Duodenal mucosa (tissue), 2 donors: Measurements from ENCODE around the gene TBC1D14.

Source experiments
- H3K27ac ChIP-seq: one replicate; pipeline ENCODE4 v1.7.0; 2013; ENCODE audit warnings: low read depth, low read length
- H3K27me3 ChIP-seq, 2 donors: one replicate each; pipeline ENCODE4 v1.7.0; 2013; ENCODE audit warnings: low read length in 2 of 2, control low read depth in 1 of 2; ENCODE audit not compliant: insufficient read depth in 2 of 2, control insufficient read depth in 1 of 2
- H3K36me3 ChIP-seq, 2 donors: one replicate each; pipeline ENCODE4 v1.7.0; 2013; ENCODE audit warnings: low read length in 2 of 2, control low read depth in 1 of 2; ENCODE audit not compliant: insufficient read depth in 2 of 2, control insufficient read depth in 1 of 2
- H3K4me1 ChIP-seq, 2 donors: one replicate each; pipeline ENCODE4 v1.7.0; 2013; ENCODE audit warnings: low read length in 2 of 2, control low read depth in 1 of 2; ENCODE audit not compliant: insufficient read depth in 2 of 2, control insufficient read depth in 1 of 2
- H3K4me3 ChIP-seq, 2 donors: one replicate each; pipeline ENCODE4 v1.7.0; 2013; ENCODE audit warnings: low read length in 2 of 2, low read depth in 1 of 2
- H3K9ac ChIP-seq, 2 donors: one replicate each; pipeline ENCODE4 v1.7.0; 2013; ENCODE audit warnings: low read length in 2 of 2, low read depth in 1 of 2
- H3K9me3 ChIP-seq, 2 donors: one replicate each; pipeline ENCODE4 v1.7.0; 2013; ENCODE audit warnings: low read length in 2 of 2, control low read depth in 1 of 2; ENCODE audit not compliant: control insufficient read depth in 1 of 2

Gene TBC1D14

DNA sequence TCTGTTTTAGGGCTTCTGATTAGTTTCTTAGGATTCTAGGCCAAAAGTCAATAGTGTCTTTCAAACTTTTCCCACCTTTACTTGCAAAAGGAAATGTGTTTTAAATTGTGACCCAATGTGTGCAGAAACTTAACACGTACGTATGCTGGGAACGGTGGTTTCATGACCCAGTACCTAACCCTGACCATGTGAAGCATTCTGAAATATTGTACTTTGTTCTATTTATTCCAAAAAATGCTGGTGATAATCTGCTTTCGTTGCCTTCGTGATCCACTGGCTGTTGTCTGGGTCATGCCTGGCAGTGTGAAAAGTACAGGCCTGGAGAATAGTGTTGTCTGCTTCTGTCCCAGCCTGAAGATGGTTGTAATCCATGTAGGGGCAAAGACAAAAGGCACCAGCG lies 106.9 kb downstream of the TBC1D14 start:
- H3K27ac ChIP-seq, result no peak overlapping the region
- no peaks in the 10 kb centered on the region for H3K4me1 ChIP-seq
- H3K36me3 ChIP-seq, result peaks cover 34 to 70% of the 10 kb centered on the region in 2 donors
- no peak overlapping the region for H3K9ac ChIP-seq
- no peaks in the 10 kb centered on the region for H3K27me3 ChIP-seq
- H3K4me3 ChIP-seq, result no peak overlapping the region
- H3K9me3 ChIP-seq, result no peaks in the 10 kb centered on the region

DNA sequence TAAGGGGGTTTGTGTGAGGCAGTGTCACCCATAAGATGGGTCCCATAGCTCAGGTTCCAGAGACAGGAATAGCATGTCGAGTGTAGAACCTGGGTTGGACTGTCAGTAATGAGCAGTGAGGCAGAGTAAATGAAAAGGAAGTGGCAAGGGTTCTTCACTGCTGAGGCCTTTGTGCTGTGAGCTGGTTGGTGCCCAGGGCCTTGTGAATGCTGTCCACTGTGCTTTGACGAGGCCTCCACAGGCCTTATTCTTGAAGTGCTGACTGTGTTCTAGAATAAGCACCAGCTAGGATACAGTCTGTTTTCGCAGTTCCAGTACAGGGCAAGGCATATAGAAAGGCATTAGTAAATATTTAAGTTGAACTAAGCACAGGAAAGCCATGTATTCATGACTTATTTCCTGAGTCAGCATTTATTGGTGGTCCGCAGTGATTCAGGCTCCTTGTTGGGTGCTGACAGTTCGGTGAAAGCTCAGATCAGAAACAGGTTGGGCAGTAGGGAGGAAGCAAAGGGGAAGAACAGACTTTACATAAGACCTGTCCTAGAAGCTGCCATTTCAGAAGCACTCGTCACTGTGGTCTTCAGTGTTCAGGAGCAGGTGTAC lies 107.9 kb downstream of the TBC1D14 start:
- H3K4me1 ChIP-seq, result no peaks in the 10 kb centered on the region
- peaks cover 30 to 72% of the 10 kb centered on the region in 2 donors for H3K36me3 ChIP-seq
- no peak overlapping the region for H3K9ac ChIP-seq
- no peaks in the 10 kb centered on the region for H3K27me3 ChIP-seq
- H3K9me3 ChIP-seq, result no peaks in the 10 kb centered on the region
- no peak overlapping the region for H3K4me3 ChIP-seq
- H3K27ac ChIP-seq, result no peak overlapping the region

DNA sequence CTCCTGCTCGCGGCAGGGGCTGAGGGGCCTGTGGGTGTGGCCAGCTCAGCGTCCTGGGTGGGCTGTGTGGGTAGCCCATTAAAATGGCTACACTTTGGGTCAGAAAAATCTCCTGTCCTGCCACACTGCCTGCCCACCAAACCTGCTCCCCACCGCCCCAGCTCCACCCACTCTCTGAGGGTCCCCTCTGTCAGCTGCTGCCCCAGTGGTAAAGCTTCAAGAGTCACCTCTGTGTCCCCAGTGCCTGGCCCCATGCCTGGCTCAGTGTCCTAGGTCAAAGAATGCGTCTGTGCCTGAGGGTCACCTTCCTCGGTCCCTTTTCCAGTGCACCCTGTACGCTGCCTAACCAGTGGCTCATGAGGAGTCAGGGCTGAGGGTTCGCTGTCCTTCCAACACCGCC lies 108.7 kb downstream of the TBC1D14 start:
- no peaks in the 10 kb centered on the region for H3K9me3 ChIP-seq
- H3K27me3 ChIP-seq, result no peaks in the 10 kb centered on the region
- no peak overlapping the region for H3K9ac ChIP-seq
- no peak overlapping the region for H3K27ac ChIP-seq
- no peaks in the 10 kb centered on the region for H3K4me1 ChIP-seq
- peaks cover 31 to 71% of the 10 kb centered on the region in 2 donors for H3K36me3 ChIP-seq
- no peak overlapping the region for H3K4me3 ChIP-seq

- Histone ChIP-seq H3K9me3 (no peaks in the 10 kb centered on the region), H3K27me3 (no peaks in the 10 kb centered on the region), H3K36me3 (peaks cover 35 to 78% of the 10 kb centered on the region in 2 donors), H3K27ac (no peak overlapping the region), H3K4me1 (no peaks in the 10 kb centered on the region), H3K9ac (no peak overlapping the region), H3K4me3 (no peak overlapping the region)
Observed at GRCh38 chr4:7019367-7019766, 109.7 kb downstream of the TBC1D14 start.

DNA sequence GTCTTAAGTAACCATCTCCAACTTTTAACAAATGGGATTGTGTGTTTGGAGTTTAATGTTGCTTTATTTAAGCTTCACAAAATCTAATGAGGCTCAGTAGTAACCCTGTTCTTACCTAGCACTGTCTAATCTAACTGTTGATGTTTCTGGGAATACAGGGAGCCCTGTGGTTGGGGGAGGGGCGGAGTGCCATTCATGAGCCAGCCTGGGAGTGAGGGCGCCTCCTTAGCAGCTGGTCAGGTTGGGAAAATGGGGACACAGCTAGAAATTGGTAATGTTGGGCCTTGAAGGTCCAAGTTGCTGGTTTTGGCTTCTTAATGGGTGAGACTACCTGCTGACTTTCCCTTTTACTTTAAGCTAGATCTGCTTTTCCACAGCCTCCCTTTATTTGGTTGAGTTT lies 110.7 kb downstream of the TBC1D14 start:
- Histone ChIP-seq H3K9ac (no peak overlapping the region), H3K27me3 (no peaks in the 10 kb centered on the region), H3K36me3 (peaks cover 34 to 78% of the 10 kb centered on the region in 2 donors), H3K4me1 (no peaks in the 10 kb centered on the region), H3K4me3 (no peak overlapping the region), H3K9me3 (no peaks in the 10 kb centered on the region), H3K27ac (no peak overlapping the region)

- Histone ChIP-seq H3K27ac (no peak overlapping the region), H3K27me3 (no peaks in the 10 kb centered on the region), H3K9me3 (no peaks in the 10 kb centered on the region), H3K36me3 (peaks cover 30 to 78% of the 10 kb centered on the region in 2 donors), H3K9ac (no peak overlapping the region), H3K4me1 (no peaks in the 10 kb centered on the region), H3K4me3 (no peak overlapping the region)
Observed at GRCh38 chr4:7020856-7021255, 111.2 kb downstream of the TBC1D14 start.

DNA sequence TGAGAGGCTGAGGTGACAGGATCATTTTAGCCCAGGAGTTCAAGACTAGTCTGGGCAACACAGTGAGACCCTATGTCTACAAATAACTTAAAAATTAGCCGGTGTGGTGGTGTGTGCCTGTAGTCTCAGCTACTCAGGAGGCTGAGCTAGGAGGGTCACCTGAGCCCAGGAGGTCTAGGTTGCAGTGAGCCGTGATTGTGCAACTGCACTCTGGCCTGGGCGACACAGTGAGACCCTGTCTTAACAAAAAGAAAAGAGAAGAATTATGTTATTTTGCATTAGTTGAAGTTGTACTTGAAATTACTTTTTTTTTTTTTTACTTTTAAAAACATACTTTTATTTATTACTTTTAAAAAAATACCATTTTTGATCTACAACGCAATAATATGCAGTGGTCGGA lies 111.7 kb downstream of the TBC1D14 start:
- Histone ChIP-seq H3K9me3 (no peaks in the 10 kb centered on the region), H3K27ac (no peak overlapping the region)

DNA sequence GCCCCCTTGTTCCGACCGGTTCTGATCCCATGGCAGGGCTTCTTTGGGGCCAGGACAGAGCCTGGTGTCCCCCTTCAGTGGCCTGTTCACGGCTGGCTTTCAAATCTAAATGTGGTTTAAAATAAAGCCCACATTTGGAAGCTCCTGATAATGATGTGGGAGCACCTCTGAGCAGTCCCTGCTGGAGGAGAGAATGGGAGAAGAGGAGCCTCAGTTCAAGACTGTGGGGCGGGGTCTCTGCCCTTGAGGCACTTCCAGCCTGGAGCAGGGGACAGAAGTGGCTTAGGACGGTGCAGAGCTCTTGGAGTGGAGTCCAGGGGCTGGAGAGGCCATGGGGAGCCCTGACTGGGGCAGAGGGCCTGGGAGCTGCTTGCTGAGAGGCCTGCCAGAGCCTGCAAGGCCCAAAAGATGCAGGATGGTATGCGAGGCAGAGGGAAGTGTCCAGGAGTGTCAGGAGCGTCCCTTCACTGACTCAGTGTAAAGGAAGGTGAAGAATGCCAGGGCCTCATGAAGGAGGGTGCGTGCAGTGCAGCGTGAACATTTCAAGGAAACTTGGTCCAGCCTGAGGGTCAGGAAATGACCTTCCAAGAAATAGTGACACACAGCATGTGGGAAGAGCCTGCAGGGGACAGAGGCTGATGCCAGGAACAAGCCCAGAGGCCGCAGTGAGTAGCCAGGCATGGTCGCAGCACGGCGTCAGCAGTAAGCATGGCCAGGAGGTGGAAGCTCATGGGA lies 112.5 kb downstream of the TBC1D14 start:
- peaks cover 28 to 79% of the 10 kb centered on the region in 2 donors for H3K36me3 ChIP-seq
- no peaks in the 10 kb centered on the region for H3K9me3 ChIP-seq
- H3K4me3 ChIP-seq, result no peak overlapping the region
- H3K27ac ChIP-seq, result no peak overlapping the region
- no peaks in the 10 kb centered on the region for H3K27me3 ChIP-seq
- no peaks in the 10 kb centered on the region for H3K4me1 ChIP-seq
- no peak overlapping the region for H3K9ac ChIP-seq

More for the DNA sequence above, 111.7 kb downstream of the TBC1D14 start:
- Histone ChIP-seq H3K36me3 (peaks cover 29 to 78% of the 10 kb centered on the region in 2 donors), H3K4me3 (no peak overlapping the region), H3K27me3 (no peaks in the 10 kb centered on the region), H3K4me1 (no peaks in the 10 kb centered on the region), H3K9ac (no peak overlapping the region)

DNA sequence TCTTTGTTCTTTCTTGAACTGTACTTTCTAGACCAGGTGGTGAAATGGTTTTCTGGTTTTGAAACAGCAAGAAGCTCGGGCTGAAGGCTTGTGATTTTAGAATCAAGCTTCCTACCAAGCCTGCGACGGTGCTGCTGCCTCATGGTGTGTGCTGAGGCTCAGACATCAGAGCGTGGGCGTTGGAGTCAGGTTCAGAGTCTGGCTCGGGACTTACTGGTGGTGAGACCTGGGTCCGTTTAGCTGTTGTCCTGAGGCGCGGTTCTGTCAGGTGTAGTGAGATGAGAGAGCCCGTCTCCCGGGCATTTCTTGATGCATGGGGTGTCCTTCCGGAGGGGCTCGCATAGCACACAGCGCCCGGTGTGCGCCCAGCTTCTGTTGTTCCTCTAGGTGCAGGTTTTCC lies 113.9 kb downstream of the TBC1D14 start:
- no peak overlapping the region for H3K27ac ChIP-seq
- no peaks in the 10 kb centered on the region for H3K27me3 ChIP-seq
- H3K9ac ChIP-seq, result no peak overlapping the region
- no peaks in the 10 kb centered on the region for H3K4me1 ChIP-seq
- H3K4me3 ChIP-seq, result no peak overlapping the region
- H3K36me3 ChIP-seq, result peaks cover 24 to 76% of the 10 kb centered on the region in 2 donors
- H3K9me3 ChIP-seq, result no peaks in the 10 kb centered on the region

- Histone ChIP-seq H3K36me3 (peaks cover 24 to 74% of the 10 kb centered on the region in 2 donors), H3K9ac (no peak overlapping the region), H3K4me3 (no peak overlapping the region), H3K27me3 (no peaks in the 10 kb centered on the region), H3K27ac (no peak overlapping the region), H3K9me3 (no peaks in the 10 kb centered on the region), H3K4me1 (no peaks in the 10 kb centered on the region)
Observed at GRCh38 chr4:7023901-7024300, 114.3 kb downstream of the TBC1D14 start.
